BJ (cell line): ENCODE results near the gene CRHR1. TPM values are rescaled to one million over a fixed set of nuclear protein-coding genes. Genes with fewer than 3 reads are reported as not detected.

Experiments used
- CTCF ChIA-PET: fragments of 350-600 bp; formaldehyde crosslinking; extraction: SDS; loops from one replicate; lab custom pipeline; 2021; ENCODE audit warnings: antibody characterized with exemption, inconsistent platforms; lab: Yijun Ruan, JAX
- POLR2A ChIA-PET: fragments of 300-600 bp; sonication (Branson Sonifier 250); formaldehyde crosslinking; extraction: SDS; loops from one replicate; lab custom pipeline; 2021; ENCODE audit warnings: antibody characterized with exemption; lab: Charles Lee
- DNase-seq: peaks from one replicate; pipeline ENCODE4 v3.0.0-alpha.2; 2011; ENCODE audit warnings: low read depth
- H3K27me3 ChIP-seq: 2 replicates; pipeline ENCODE4 v1.6.0; 2011; ENCODE audit warnings: low read length; ENCODE audit not compliant: control insufficient read depth, insufficient read depth
- H3K36me3 ChIP-seq: 2 replicates; pipeline ENCODE4 v1.5.1; 2011; ENCODE audit warnings: low read length; ENCODE audit not compliant: control insufficient read depth, insufficient read depth
- H3K4me3 ChIP-seq: 2 replicates; pipeline ENCODE4 v1.5.1; 2011; ENCODE audit warnings: low read depth, mild to moderate bottlenecking, control low read depth, low read length
- polyA plus RNA-seq: library from polyadenylated mRNA; depleted of rRNA; stranded (reverse); fragments of >200 nt; gene quantifications from 2 replicates; pipeline ENCODE4 v1.2.3, GENCODE V29; 2011
- TF ChIP-seq, protein P1 (sequence below): IDR thresholded peaks from 2 replicates; pipeline ENCODE4 v1.5.1; 2011; ENCODE audit warnings: low read depth, mild to moderate bottlenecking, control low read depth, inconsistent platforms, low read length, moderate library complexity; ENCODE audit not compliant: insufficient read depth

CRHR1 gene
- polyA plus RNA-seq, 1 experiment = not detected

DNA sequence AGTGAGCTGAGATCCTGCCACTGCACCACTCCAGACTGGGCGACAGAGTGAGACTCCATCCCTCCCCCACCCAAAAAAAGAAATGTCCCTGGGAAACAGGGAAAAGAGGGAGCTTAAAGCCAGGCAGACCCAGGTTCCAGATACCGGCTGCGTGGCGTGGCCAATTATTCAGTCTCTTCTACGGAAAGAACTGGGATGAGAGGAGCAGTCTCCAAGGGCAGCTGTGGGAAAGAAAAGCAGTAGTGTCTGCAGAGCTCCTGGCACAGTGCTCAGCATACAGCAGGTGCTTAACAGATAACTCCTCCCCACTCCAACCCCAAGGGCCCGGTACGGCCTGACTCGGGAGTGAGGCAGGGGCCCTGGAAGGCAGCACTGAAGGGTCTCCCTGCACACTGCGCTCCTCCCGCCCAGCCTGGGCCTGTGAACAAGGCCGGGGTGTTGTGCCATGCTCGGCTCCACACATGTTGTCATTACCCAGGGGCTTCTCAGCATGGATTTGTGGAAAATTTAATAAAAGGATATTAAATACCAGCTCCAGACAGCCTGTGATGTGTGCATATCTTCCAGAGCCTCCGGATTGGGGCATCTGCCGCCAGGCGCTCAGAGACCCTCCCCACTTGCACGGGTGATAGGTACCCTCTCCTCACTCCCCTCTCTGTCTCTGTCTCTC lies 42.9 kb downstream of the CRHR1 start:
- TF ChIP-seq, protein P1, sequence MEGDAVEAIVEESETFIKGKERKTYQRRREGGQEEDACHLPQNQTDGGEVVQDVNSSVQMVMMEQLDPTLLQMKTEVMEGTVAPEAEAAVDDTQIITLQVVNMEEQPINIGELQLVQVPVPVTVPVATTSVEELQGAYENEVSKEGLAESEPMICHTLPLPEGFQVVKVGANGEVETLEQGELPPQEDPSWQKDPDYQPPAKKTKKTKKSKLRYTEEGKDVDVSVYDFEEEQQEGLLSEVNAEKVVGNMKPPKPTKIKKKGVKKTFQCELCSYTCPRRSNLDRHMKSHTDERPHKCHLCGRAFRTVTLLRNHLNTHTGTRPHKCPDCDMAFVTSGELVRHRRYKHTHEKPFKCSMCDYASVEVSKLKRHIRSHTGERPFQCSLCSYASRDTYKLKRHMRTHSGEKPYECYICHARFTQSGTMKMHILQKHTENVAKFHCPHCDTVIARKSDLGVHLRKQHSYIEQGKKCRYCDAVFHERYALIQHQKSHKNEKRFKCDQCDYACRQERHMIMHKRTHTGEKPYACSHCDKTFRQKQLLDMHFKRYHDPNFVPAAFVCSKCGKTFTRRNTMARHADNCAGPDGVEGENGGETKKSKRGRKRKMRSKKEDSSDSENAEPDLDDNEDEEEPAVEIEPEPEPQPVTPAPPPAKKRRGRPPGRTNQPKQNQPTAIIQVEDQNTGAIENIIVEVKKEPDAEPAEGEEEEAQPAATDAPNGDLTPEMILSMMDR = no peak
- no peak overlapping the region for H3K4me3 ChIP-seq
- POLR2A ChIA-PET = no interaction called here
- H3K36me3 ChIP-seq = no peaks in the 10 kb centered on the region
- CTCF ChIA-PET = interaction anchor here (1.1 to 16.2 kb wide), 2 partner anchors 105 to 189 kb away, joined by 3 to 185 read pairs; no protein-coding TSS in a partner anchor
- DNase-seq = no peak
- H3K27me3 ChIP-seq = peaks cover 2% of the 10 kb centered on the region; the same call in 1 of the 2 replicates

DNA sequence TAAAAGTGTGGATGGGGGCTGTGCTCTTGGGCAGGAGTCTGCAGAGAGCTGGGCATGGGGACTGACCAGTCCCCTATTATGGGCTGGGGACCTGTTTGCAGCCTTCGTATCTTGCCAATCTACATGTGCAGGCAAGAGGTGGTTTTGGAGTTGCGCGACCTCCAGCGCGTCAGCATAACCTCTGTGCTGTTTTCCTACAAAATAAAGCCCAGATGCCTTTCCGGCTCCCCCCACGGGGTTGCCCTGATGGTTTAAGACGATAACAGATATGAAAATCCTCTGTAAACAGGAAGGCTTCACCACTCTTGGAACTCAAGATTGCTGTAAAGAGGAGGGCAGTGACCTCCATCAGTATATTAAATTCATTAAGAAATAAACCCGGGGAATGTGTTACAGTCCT lies 44.1 kb downstream of the CRHR1 start:
- Histone ChIP-seq H3K36me3 (no peaks in the 10 kb centered on the region), H3K4me3 (no peak overlapping the region), H3K27me3 (peaks cover 2% of the 10 kb centered on the region; the same call in 1 of the 2 replicates)
- ChIA-PET CTCF (interaction anchor here (1.4 to 16.2 kb wide), 2 partner anchors 24 to 190 kb away, joined by 3 to 185 read pairs; no protein-coding TSS in a partner anchor), POLR2A (no interaction called here)
- DNase-seq = no peak
- TF ChIP-seq, protein P1 = no peak

DNA sequence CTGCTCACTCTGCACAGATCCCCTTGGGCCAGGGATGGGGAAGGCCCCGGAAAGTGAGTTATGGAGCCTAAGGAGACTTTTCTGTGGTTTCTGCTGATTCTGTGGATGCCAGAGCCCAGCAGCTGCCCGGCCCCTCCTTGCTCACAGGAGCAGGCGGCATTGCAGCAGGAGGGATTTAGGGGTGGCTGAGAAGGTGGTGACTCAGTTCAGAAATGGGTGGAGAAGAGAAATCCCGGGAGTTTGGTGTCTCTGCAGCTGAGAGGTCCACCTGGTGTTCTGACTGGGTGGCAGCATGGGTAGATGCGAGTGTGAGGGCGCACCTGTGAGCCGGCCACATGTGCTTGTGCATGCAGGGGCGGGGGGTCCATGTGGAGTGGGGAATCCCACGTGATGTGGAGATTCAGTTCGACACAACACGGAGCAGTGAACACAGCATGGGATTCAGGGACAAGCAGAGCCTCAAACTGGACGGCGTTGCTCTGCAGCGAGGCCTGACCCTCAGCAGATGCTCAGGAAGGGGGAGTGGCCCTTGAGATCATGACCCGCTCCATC lies 44.5 kb downstream of the CRHR1 start:
- DNase-seq = no peak
- no peak overlapping the region for H3K4me3 ChIP-seq
- POLR2A ChIA-PET = no interaction called here
- CTCF ChIA-PET = interaction anchor here (1.4 to 16.2 kb wide), 2 partner anchors 23 to 190 kb away, joined by 3 to 185 read pairs; no protein-coding TSS in a partner anchor
- TF ChIP-seq, protein P1 = no peak
- peaks cover 2% of the 10 kb centered on the region; the same call in 1 of the 2 replicates for H3K27me3 ChIP-seq
- no peaks in the 10 kb centered on the region for H3K36me3 ChIP-seq

DNA sequence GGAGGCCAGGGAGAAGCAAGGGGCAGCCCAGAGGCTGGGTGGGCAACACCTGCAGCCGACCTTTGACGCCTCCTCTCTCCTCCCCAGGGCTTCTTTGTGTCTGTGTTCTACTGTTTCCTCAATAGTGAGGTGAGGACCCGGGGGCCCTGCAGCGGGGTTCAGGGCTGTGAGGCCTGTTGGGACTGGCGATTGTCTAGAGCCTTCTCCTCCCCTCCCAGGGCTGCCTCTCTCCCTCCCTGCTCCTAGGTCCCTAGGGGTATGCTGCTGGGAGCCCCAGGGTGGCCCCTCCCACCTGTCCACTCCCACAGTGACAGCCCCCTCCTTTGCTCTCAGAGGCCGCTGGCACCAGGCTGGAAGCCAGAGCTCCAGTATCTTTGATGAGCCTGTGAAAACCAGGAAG lies 49.8 kb downstream of the CRHR1 start:
- POLR2A ChIA-PET = no interaction called here
- TF ChIP-seq, protein P1 = no peak
- peaks cover 2% of the 10 kb centered on the region; the same call in 1 of the 2 replicates for H3K27me3 ChIP-seq
- H3K36me3 ChIP-seq = no peaks in the 10 kb centered on the region
- CTCF ChIA-PET = interaction anchor here (0.6 to 16.2 kb wide), 3 partner anchors 18 to 333 kb away, joined by 3 to 185 read pairs (median 19); no protein-coding TSS in a partner anchor
- H3K4me3 ChIP-seq = no peak overlapping the region
- DNase-seq = no peak
